ENCODE results near the gene MAP4.
"Not testable (repeated sequence)": the region's sequence is repeated elsewhere in the genome, so short reads cannot be mapped to it uniquely, and the experiment has no call there.

The MAP4 gene, protein sequence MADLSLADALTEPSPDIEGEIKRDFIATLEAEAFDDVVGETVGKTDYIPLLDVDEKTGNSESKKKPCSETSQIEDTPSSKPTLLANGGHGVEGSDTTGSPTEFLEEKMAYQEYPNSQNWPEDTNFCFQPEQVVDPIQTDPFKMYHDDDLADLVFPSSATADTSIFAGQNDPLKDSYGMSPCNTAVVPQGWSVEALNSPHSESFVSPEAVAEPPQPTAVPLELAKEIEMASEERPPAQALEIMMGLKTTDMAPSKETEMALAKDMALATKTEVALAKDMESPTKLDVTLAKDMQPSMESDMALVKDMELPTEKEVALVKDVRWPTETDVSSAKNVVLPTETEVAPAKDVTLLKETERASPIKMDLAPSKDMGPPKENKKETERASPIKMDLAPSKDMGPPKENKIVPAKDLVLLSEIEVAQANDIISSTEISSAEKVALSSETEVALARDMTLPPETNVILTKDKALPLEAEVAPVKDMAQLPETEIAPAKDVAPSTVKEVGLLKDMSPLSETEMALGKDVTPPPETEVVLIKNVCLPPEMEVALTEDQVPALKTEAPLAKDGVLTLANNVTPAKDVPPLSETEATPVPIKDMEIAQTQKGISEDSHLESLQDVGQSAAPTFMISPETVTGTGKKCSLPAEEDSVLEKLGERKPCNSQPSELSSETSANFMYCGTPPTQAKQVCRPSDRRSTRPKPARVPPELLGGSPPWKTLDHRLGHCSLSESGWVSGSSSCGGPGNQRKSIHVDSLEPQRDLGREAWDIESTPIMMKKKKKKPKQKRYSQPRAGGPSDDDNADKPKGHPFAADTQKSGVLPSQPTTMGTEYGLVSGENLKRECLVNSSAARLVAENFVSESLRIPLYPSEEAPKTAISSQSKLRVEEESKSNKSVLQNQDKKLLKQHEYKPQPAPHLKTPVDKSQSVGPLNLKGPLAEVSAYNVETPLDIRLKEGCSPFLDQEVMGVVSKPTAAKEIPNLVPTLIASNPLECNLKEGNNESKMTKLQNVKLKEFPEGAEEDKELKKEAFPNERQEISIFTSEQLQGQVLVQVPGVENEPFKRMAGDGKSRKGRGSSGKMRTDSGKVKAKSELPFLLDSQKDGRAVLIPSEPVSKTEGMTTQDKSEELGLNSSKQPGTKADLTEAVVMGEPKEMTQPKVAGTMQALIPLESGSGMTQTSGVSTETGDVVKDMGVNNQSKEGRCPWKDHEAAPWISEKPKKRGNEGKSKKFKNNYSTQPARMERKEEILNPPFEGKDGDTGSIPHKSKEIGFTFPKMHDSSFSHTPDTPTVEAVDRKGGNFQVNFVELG (N-terminal part only)

DNA sequence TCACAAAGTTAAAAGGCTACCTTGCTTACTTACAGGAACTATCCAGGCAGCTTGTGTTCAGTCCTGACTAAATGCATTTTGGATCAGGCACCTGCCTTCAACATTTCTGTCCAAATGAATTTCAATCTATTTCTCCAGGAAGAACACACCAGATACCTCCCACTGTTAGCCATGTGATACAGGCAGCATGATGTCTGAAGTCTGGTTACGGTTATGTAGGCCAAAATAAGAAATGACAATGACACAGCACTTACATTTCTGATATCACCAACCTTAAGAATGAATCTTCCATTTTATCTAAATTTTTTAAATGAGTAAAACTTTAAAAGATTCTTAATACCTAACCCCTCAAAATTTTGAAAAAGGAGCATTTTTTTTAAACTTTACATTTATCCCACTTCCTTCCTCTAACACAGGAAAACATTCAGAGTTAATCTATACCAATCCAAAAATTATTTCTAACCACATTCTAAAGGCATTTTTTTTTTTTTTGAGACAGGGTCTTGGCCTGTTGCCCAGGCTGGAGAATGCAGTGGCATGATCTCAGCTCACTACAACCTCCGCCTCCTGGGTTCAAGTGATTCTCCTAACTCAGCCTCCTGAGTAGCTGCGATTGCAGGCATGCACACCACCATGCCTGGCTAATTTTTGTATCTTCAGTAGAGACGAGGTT, at the start of gene MAP4:
Gene MAP4, minus strand, starts transcription at position 116 of the 673 bp plus-strand sequence. CDS start 17,556 bp downstream, outside the sequence.
- DNase-seq (ENCODE audit: low read depth in 2 of 2), result no peak

DNA sequence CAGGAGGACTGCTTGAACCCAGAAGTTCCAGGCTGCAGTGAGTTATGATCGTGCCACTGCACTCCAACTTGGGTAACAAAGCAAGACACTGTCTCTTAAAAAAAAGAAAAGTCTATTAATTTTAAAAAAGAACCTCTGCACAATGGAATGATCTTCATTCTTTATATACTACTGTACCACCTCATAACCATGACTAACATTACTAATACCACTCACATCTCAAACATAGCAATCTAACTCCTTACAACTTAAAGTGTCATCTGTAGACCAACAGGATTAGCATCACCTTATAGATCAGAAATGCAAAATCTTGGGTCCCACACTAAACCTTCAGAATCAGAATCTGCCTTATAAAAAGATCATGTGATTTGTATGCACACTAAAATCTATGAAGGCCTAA, 48.8 kb upstream of the MAP4 start:
- DNase-seq (ENCODE audit: low read depth in 2 of 2), result no peak

DNA sequence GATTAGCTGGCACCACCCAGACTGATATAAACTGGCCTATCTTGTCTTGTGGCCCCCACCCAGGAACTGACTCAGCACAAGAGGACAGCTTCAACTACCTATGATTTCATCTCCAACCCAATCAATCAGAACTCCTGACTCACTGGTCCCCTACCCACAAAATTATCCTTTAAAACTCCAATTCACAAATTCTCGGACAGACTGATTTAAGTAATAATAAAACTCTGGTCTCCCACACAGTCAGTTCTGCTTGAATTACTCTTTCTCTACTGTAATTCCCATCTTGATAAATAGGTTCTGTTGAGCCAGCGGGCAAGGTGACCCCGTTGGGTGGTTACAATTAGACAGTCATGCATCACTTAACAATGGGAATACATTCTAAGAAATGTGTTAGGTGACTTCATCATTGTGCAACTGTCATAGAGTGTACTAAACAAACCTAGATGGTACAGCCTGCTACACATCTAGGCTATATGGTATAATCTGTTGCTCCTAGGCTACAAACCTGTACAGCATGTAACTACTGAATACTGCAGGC, 48.1 kb upstream of the MAP4 start:
- DNase-seq (ENCODE audit: low read depth in 2 of 2), result no peak

DNA sequence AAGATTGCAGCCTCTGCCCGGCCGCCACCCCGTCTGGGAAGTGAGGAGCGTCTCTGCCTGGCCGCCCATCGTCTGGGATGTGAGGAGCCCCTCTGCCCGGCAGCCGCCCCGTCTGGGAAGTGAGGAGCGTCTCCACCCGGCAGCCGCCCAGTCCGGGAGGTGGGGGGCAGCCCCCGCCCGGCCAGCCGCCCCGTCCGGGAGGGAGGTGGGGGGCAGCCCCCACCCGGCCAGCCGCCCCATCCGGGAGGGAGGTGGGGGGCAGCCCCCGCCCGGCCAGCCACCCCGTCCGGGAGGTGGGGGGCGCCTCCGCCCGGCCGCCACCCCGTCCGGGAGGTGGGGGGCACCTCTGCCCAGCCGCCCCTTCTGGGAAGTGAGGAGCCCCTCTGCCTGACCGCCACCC, 45.4 kb upstream of the MAP4 start:
- not testable (repeated sequence) for DNase-seq (ENCODE audit: low read depth in 2 of 2)

DNA sequence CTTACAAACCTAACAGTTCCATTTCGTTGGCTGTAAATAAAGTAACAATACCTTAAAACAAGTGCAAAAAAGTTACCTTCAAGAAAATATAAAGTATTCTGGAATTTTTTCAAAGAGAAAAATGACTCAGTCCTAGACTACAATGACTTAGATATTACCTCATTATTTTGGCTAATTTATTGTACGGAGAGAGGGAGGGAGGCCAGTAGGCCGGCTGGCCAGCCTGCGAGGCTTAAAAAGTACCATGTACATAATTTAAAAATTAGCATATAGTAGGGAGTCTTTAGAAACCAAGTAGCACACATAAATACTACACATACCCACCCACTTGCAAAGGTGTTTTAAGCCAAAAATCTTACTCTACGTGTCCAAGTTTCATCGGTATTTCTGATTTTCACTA, 41.9 kb upstream of the MAP4 start:
- DNase-seq (ENCODE audit: low read depth in 2 of 2), result no peak

DNA sequence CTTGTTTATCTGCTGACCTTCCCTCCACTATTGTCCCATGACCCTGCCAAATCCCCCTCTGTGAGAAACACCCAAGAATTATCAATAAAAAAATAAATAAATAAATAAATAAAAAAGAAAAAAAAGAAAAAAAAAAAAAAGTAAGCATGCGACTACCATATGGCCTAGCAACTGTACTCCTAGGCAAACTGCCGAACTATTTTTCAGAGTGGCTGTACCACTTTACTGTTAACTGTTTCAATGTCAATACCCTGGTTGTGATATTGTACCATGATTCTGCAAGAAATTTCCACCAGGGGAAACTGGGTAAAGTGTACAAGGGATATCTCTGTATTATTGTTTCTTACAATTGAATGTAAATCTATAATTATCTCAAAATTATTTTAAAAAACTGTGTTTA, 41.3 kb upstream of the MAP4 start:
- DNase-seq (ENCODE audit: low read depth in 2 of 2), result no peak

DNA sequence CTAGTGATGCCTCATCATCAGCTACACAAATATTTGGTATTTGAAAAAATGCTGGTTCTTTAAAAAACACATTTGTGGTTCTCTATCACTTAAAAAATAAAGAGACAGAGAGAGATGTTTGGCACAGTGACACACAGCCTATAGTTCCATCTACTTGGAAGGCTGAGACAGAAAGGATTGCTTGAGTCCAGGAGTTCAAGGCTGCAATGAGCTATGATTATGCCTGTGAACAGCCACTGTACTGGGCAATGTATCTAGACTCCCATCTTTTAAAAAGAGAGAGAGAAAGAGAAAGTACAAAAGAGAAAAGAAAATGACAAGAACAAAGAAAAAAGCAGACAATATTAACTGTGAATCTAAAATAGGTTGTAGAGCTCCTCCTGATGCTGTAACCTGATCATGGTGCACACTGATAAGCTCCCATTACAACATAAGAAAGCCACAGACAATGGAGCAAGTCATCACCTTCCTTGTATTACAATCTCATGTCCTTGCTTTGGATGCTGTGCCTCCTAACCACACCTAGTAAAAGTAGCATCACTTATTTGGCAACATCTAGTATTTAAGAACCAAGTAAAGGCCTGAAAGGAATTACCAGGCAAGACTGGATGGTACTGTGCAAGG, 31.7 kb upstream of the MAP4 start:
- DNase-seq (ENCODE audit: low read depth in 2 of 2), result no peak

DNA sequence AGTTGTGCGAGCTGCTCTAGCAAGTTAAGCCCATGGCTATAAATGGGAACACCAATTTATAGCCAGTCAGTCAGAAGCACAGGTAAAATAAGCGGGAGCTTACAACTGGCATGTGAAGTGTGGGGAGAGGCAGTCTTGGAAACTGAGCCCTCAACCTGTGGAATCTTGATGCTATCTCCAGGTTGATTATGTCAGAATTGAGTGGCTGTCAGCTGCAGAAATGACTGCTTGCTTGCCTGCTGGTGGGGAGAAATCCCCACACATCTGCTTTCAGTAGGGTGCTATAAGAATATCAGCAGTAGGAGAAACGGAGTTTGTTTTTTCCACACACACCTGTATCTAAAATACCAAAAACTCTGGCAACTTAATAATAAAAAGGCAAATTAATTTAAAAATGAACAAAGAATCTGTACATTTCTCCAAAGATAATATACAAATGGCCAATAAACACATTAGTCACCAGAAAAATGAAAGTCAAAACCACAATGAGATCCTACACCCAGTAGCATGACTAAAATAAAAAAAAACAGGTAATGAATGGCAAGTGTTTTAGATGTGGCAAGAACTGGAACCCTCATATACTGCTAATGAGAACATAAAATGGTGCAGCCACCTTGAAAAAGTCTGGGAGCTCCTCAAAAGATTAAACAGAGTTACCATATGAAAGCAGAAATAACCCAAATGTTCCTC, 26.0 kb upstream of the MAP4 start:
- no peak for DNase-seq (ENCODE audit: low read depth in 2 of 2)

DNA sequence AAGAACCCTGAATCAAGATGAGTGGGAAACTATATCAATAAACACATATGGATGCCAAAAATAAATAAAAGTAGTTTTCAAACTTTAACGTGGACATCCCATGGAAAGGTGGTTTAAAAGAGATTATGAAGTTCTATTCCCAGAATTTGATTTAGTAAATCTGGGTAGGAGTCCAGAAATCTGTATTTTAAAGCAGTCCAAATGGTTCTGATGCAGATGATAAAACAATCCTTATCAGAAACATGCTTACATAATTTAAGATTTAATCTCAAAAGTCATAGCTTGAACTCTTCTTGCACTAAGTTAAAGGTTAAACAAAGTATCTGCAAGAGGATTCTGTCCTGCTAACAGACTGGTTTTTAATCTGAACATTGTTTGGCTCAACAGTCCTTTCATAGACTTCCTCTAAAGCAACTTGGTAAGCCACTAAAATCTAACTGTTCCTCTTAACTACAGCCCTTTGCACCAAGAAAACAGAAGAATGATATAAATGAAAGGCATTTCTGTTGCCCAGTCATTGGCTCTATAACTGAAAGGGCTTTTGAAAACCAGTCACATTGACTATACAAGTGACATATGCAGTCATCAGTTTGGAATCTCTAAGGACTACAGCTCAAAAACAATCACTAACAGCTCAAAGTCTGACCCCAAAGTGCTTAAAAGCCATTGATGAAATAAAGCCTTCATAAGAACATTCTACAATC, 23.4 kb upstream of the MAP4 start:
- no peak for DNase-seq (ENCODE audit: low read depth in 2 of 2)

DNA sequence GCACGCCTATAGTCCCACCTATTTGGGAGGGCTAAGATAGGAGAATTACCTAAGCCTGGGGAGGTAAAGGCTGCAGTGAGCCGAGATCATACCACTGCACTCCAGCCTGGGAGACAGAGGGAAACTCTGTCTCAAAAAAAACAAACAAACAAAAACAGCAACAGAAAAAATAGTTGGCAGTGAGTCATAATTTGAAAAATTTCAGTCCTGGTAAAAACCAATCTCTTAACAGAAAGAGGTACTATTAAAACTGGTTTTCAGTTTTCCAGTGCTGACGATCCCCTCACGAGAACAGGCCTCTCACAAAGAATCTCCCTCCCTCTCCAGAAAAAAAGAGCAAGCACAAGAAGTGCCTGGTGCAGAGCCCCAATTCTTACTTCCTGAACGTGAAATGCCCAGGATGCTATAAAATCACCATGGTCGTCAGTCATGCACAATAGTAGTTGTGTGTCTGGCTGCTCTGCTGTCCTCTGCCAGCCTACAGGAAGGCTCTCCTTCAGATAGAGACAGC, 22.8 kb upstream of the MAP4 start:
- DNase-seq (ENCODE audit: low read depth in 2 of 2), result no peak

DNA sequence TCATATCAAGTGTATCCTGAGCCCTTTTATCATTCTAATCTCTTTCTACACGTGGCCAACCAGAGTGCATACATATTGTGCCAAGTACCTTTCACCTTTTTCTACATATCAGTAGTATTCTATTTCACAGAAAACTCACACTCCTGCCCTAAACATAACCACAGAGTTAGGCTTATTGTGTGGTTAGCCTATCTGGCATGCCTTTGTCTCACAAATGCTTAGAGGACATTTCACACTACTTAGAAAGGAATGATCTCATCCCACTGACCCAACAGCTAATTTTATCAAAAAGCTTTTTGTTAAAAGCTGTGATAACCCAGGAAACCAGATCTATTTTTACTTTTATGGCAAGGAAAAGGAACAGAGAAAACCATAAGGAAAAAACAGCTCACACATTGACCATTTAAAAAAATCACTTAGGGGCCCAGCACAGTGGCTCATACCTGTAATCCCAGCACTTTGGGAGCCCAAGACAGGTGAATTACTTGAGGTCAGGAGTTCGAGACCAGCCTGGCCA, 17.8 kb upstream of the MAP4 start:
- no peak for DNase-seq (ENCODE audit: low read depth in 2 of 2)

DNA sequence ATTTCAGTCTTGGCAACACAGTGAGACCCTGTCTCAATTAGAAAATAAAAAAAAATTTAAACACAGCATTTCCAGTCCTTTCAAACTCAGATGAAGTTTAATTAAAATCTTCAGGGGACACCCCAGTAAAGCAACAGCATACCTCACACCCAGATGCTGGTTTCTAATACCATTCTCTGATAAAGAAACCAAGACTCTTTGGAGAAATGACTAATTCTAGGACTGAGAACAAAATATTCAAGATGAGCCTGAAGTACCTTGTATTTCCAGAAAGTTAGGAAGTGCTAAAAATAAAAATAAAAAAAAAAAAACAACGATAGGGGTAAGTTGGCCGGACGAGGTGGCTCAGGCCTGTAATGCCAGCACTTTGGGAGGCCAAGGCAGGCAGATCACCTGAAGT, 14.0 kb upstream of the MAP4 start:
- DNase-seq (ENCODE audit: low read depth in 2 of 2), result no peak

DNA sequence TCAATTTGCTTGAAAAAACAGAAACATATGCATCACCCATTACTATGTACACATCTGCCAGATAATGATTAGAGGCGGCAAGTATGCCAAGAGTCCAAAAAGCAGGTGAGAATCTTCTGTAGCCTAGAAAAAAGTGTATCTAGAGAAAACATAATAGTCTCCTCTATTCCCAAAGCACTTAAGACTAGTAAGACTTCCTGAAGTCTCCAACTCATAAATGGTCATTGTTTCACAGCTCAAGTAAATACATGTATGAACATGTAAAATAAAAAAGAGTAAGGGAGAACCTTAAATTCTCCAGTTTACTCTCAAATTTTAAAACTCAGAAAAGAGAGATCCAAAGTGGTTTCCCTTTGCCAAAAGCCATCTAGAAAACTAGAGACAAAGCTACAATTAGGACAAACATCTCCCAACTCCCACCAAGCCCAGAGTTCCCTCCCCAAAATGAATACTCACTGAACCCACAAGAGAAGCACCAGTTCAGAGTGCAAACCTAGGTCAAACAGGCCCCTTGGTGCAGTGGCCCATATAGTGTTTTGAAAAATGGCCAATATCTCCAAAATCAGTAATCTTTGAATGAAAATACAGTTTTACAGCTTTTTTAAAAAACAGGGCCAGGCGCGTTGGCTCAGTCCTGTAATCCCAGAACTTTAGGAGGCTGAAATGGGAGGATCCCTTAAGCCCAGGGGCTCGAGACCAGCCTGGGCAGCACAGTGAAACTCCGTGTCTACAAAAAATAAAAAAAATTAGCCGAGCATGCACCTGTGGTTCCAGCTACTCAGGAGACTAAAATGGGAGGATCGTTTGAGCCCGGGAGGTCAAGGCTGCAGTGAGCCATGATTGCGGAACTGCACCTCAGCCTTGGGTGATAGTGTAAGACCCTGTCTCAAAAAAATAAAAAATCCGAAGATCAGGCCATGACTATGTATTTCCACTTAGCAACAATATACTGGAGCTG, 11.0 kb upstream of the MAP4 start:
- no peak for DNase-seq (ENCODE audit: low read depth in 2 of 2)

DNA sequence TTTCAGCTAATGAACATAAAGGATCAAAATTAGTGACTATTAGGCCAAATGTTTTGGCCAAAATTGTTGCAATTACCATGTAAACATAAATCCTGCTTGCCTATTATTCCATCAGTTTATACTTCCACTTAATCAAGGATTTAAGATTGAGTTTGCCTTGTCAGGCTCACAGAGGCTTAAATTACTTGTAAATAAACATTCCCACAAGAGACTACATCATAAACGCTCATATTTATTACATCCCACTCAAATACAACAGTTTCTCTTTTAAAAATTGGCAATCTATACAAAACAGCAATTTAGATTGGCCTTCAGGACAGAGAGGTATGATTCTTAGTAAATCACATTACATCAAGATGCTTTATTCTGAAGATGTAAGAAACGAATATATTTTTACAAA, 9.9 kb upstream of the MAP4 start:
- no peak for DNase-seq (ENCODE audit: low read depth in 2 of 2)

DNA sequence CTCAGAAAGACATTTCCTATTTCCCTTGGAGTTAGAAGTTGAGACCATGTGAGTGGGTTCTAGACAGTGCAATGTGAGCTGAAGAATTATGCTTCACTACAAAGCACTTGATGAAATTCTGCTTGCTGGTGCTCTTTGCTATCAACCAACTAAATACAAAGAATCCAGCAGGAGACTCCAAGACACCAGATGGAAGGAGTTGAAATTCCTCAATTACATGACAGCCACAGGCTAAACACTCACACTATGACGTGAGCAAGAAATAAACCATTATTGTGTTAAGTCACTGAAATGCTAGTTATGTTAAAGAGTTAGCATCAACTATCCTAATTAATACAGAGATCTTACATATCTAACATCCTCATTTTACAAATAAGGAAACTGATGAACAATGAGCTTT, 8.2 kb upstream of the MAP4 start:
- DNase-seq (ENCODE audit: low read depth in 2 of 2), result no peak

DNA sequence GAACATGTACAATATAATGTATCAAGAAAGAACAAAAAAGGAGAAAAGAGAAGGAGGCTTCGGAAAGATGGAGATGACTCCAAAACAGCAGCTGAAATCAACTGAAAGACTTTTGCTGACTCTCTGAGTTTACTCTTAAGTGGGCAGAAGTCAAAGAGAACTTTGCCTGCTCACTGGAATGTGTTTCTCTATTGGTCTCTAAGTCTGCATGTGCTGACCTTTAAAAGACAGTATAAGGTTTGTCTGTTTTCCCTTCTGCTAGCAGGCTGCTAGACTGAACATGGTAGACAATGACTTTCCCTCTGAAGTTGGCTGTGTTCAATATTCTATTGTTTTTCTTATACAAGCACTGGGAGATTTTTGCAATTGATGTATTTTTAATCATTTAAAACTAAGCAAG, 7.2 kb upstream of the MAP4 start:
- no peak for DNase-seq (ENCODE audit: low read depth in 2 of 2)

DNA sequence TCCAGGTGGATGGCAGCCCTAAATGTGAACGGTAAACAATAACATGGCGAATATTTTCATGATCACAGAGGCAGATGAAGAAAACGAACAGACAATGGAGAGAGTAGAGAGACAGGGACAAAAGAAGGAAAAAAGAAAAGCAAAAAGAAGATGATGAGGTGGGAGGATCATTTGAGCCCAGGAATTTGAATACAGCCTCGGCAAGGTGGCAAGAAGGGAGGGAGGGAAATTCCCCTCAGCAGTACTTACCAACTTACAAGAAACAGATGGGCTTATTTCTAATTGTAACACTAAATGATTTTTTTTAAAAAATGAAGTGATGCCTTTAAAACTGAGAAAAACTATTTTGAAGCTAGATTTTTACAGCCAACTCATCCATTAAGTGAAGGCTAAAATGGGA, 6.0 kb upstream of the MAP4 start:
- no peak for DNase-seq (ENCODE audit: low read depth in 2 of 2)

DNA sequence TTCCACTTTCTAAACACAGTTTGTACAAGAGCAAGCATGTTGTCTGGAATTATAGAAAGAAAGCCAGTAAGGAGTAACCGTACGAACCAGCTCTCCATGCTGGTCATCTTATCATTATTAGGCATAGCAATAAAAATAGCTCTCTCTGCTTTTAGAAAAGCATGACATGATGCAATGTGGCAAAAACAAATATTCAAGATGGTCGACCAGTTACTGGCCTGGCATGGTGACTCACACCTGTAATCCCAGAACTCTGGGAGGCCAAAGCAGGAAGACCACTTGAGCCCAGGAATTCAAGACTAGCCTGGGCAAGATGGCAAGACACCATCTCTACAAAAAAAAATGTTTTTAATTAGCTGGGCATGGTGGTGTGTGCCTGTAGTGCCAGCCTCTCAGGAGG, 2.6 kb upstream of the MAP4 start:
- DNase-seq (ENCODE audit: low read depth in 2 of 2), result no peak
